GM10248 (cell line): ENCODE data around the gene RUNX3.

Experiments used
- CTCF ChIA-PET: fragments of 300-600 bp; sonication (Branson Sonifier 250); formaldehyde crosslinking; extraction: SDS; loops from one replicate; lab custom pipeline; 2021; ENCODE audit warnings: antibody characterized with exemption; lab: Yijun Ruan, JAX
- POLR2A ChIA-PET: fragments of 350-650 bp; sonication (Branson Sonifier 250); formaldehyde crosslinking; extraction: SDS; loops from one replicate; lab custom pipeline; 2020; ENCODE audit warnings: antibody characterized with exemption; lab: Yijun Ruan, JAX
- DNase-seq: peaks from one replicate; pipeline ENCODE4 v3.0.0; 2012; ENCODE audit errors: extremely low spot score
- TF ChIP-seq, protein P1 (sequence below): IDR thresholded peaks from 2 replicates; pipeline ENCODE4 v1.5.1; 2012; ENCODE audit warnings: mild to moderate bottlenecking, low read depth; ENCODE audit errors: extremely low read depth, missing control alignments, control extremely low read depth

Gene RUNX3

DNA sequence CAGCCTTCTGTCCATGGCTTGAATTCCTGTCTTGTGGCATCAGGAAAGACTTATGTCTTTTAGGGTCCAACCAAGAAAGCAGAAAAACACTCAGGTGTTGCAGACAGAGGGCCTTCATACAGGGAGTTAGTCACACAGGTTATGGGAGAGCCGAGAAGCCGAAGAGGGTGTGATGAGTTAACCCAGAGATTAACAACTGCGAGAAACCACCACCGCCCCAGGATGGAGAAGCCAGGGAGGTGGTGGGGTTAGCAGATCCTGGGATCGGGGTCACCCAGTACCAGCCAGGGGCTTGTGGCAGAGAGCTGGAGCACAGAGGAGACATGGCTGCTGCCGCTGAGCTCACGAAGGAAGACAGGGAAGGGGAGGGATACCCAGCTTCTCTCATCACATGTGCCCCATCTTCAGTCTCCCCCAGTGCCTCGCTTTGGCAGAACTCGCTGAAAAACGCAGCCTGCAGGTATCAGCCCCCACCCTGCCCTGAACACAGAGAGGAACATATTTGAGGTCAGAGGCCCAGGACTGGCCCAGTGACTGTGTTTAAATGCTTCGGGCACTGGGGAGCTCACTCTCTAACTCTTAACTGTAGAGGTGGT lies 58.7 kb downstream of the RUNX3 start:
- POLR2A ChIA-PET, result interaction anchor here (0.5 kb wide), 1 partner anchor 319 kb away, joined by 3 read pairs; no protein-coding TSS in a partner anchor
- TF ChIP-seq, protein P1, sequence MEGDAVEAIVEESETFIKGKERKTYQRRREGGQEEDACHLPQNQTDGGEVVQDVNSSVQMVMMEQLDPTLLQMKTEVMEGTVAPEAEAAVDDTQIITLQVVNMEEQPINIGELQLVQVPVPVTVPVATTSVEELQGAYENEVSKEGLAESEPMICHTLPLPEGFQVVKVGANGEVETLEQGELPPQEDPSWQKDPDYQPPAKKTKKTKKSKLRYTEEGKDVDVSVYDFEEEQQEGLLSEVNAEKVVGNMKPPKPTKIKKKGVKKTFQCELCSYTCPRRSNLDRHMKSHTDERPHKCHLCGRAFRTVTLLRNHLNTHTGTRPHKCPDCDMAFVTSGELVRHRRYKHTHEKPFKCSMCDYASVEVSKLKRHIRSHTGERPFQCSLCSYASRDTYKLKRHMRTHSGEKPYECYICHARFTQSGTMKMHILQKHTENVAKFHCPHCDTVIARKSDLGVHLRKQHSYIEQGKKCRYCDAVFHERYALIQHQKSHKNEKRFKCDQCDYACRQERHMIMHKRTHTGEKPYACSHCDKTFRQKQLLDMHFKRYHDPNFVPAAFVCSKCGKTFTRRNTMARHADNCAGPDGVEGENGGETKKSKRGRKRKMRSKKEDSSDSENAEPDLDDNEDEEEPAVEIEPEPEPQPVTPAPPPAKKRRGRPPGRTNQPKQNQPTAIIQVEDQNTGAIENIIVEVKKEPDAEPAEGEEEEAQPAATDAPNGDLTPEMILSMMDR, result no peak
- DNase-seq, result no peak
- CTCF ChIA-PET, result interaction anchor here (1.1 to 1.9 kb wide), 2 partner anchors 16 to 23 kb away, joined by 3 to 5 read pairs; no protein-coding TSS in a partner anchor

DNA sequence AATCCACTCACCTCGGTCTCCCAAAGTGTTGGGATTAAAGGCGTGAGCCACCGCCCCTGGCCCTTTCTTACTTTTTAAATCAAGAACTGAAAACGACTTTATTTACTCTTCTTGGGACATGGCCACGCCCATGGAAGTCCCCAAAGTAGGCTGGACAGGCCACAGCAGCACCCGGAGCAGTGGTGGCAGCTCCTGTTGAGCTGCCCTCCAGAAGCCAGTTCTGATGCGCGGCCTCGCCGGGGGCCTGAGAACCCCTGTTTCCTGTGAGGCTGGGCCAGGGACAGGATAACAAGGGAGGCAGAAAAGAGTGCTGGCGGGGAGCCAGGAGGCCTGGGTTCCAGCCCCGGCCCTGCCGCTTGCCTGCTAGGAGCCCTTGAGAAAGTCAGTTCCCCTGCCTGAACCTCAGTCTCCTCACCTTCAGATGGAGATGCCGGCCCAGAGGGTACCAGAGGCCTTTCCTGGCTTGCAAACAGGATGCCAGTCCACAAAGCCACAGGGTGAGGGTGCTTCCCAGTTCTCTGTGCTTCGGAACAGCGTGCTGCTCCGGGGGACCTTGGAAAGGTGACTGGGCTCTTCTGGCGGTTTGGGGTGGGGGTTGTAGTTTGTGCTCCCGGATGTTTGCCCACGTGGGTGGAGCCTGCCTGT lies 59.4 kb downstream of the RUNX3 start:
- TF ChIP-seq, protein P1, result no peak
- DNase-seq, result peak; percentile 58
- ChIA-PET CTCF (interaction anchor here (1.1 to 1.9 kb wide), 2 partner anchors 15 to 23 kb away, joined by 3 to 5 read pairs; no protein-coding TSS in a partner anchor), POLR2A (no interaction called here)

DNA sequence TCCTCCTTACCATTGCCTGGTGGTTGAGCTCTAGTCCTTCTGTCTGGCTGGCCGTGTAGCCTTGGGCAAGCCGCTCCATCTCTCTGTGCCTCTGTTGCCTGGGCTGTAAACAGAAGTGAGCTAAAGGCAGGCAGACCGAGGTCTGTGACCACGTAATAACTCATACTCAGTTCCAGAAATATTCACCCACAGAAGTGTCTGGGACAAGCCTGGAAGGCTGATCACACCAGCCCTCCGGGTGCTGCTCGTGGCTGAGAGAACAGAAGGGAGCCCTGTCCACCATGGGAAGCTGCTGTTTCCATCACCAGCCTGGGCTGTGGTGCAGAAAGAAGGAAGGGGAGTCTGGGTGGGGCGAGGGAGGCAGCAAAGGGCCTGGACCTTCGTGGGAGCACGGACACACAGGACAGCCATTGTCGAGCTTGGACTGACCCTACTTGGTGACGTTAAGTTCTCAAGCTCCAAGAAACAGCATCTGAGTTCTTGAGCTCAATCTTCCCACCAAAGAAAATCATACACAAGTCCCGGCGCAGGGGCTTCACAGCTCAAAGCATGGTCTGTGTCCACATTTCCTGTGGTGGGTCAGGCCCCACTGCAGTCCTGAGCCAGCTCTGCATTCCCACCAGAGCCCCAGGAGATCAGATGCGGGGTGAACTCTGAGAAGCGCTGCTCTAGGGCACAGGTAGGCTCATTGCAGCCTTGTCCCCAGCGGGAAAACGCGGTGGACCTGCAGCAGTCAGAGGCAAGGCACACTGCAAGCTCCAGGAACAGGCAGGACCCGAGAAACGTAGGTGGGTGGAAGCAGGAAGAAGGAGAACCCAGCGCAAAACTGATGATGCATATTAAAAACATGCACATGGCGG lies 61.8 kb downstream of the RUNX3 start:
- no peak for DNase-seq
- ChIA-PET POLR2A (no interaction called here), CTCF (interaction anchor here (0.7 to 2.2 kb wide), 7 partner anchors 13 to 179 kb away, joined by 3 to 7 read pairs (median 3); no protein-coding TSS in a partner anchor)
- TF ChIP-seq, protein P1, result no peak

DNA sequence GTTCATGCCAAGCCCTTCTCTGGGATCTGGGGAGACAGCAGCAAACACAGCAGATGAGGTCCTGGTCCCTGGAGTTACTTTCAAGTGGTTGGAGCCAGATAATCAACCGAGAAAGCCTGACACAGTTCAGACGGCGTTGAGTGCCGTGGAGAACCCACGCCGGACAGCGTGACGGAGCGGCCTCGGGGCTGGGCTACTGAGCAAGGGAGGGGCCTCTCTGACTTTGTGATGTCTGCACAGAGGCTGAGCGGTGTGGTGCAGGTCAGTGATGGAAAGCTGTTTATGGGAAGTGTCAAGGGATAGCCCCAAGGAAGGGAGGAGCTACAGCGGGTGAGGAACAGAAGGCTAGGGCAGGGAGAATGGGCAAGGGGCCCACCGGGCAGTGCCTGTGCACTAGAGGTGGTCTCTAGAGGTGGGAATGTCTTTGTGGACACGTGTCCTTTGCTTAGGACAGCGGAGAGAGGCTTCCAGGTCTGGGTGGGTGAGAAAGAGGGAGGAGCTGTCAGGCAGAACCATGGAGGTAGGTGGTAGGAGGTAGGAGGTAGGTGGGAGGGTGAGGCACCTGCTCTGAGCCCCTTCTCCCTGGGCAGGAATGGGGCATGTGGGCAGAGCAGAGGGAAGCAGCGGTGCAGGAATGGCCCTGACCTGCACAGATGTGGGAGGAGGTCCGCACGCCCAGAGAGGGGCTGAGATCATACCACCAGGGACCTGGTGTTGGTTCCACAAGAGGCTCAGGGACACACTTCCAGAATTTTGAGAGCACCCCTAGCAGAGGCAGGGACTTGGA lies 62.8 kb downstream of the RUNX3 start:
- CTCF ChIA-PET, result interaction anchor here (0.7 to 2.2 kb wide), 4 partner anchors 14 to 178 kb away, joined by 3 to 7 read pairs (median 5); no protein-coding TSS in a partner anchor
- POLR2A ChIA-PET, result no interaction called here
- TF ChIP-seq, protein P1, result no peak

DNA sequence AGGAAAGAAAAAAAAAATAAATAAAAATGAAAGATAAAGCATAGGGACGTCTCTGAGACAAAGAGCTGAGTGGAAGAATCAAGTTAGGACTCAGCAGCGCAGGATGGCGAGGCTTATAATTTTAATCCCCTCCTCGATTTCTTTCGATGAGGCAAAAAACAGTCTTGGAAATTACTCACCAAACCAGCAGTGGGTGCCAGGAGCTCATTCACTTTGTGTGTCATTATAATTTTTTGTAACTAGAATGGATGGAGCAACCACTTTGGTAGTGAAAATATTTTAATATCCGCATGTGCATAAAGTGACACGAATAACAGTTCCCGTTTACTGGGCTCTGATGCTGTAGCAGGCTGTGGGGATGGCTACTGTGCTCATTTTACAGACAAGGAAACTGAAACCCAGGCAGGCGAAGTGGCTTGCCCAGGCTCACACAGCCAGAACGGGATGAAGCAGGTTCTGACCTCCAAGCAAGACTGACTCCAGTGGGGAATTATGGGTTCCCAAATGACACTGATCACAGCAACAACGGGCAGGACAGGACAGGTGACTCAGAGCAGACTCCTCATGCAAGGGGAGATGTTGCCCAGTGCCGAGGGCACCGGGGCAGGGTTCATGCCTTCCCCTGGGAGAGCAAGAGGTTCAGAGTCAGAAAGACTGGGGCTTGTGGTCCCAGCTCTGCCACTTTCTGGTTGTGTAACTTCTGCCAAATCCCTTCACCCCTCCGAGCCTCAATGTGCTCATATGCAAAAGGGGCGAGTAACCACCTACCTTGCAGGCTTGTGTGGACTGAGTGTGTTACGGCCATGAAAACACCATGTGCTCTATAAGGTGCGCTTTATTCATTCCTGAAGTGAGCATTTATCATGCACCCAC lies 63.6 kb downstream of the RUNX3 start:
- TF ChIP-seq, protein P1, result no peak
- CTCF ChIA-PET, result interaction anchor here (2.2 kb wide), 2 partner anchors 32 to 171 kb away, joined by 5 to 7 read pairs; no protein-coding TSS in a partner anchor
- POLR2A ChIA-PET, result no interaction called here
- no peak for DNase-seq

More for the DNA sequence above, 62.8 kb downstream of the RUNX3 start:
- no peak for DNase-seq
